ENCODE measurements around the gene ZNRF1. TPM values are rescaled to one million over a fixed set of nuclear protein-coding genes. Genes with fewer than 3 reads are reported as not detected.

Gene ZNRF1
- total RNA-seq, 2 donors from 2014 or later = 27.7 to 29.7 TPM

GRCh38 chr16:74991593-74992403, 7.0 kb upstream of the ZNRF1 start:
- H3K4me1 ChIP-seq = peaks cover 10% of the 10 kb centered on the region
- no peak overlapping the region for H3K4me3 ChIP-seq
- peak overlapping the region in 1 of 2 donors; percentile 62 for H3K9ac ChIP-seq (ENCODE audit: low read depth in 2 of 2, low read length in 2 of 2)
- no peak for TF ChIP-seq CTCF (IDR thresholded peaks at IDR 0.05)
- peak overlapping the region; percentile 1 for H3K27ac ChIP-seq
- peak; percentile 22 for DNase-seq
- no peaks in the 10 kb centered on the region for H3K36me3 ChIP-seq
- no peaks in the 10 kb centered on the region for H3K9me3 ChIP-seq
- H3K27me3 ChIP-seq = no peaks in the 10 kb centered on the region
- intact Hi-C loops (cut with DNase I) = no loop called here

GRCh38 chr16:74995986-74996385, 2.8 kb upstream of the ZNRF1 start:
- TF ChIP-seq CTCF (IDR thresholded peaks at IDR 0.05) = no peak
- Histone ChIP-seq H3K4me3 (no peak overlapping the region), H3K9me3 (no peaks in the 10 kb centered on the region), H3K27me3 (no peaks in the 10 kb centered on the region), H3K27ac (no peak overlapping the region), H3K36me3 (no peaks in the 10 kb centered on the region), H3K9ac (ENCODE audit: low read depth in 2 of 2, low read length in 2 of 2) (no peak overlapping the region), H3K4me1 (peaks cover 10% of the 10 kb centered on the region)
- intact Hi-C loops (cut with DNase I) = no loop called here
- no peak for DNase-seq

GRCh38 chr16:74997042-74997491, 1.8 kb upstream of the ZNRF1 start:
- TF ChIP-seq CTCF (IDR thresholded peaks at IDR 0.05) = no peak
- no peak overlapping the region for H3K9ac ChIP-seq (ENCODE audit: low read depth in 2 of 2, low read length in 2 of 2)
- H3K36me3 ChIP-seq = no peaks in the 10 kb centered on the region
- no peak for DNase-seq
- intact Hi-C loops (cut with DNase I) = no loop called here
- no peak overlapping the region for H3K27ac ChIP-seq
- H3K27me3 ChIP-seq = no peaks in the 10 kb centered on the region
- no peak overlapping the region for H3K4me3 ChIP-seq
- H3K9me3 ChIP-seq = no peaks in the 10 kb centered on the region
- peaks cover 5% of the 10 kb centered on the region for H3K4me1 ChIP-seq

GRCh38 chr16:74999219-74999608, 390 bp downstream of the ZNRF1 start:
- peak; percentile 33 for DNase-seq
- Histone ChIP-seq H3K9ac (ENCODE audit: low read depth in 2 of 2, low read length in 2 of 2) (peak overlapping the region; percentile 62 to 64), H3K4me3 (peak overlapping the region; percentile 84), H3K9me3 (no peaks in the 10 kb centered on the region), H3K27ac (peak overlapping the region; percentile 52), H3K36me3 (no peaks in the 10 kb centered on the region), H3K4me1 (no peaks in the 10 kb centered on the region), H3K27me3 (no peaks in the 10 kb centered on the region)
- intact Hi-C loops (cut with DNase I) = loop anchor here (2.0 kb wide), 1 partner anchor 112 kb away; no protein-coding TSS in a partner anchor
- no peak for TF ChIP-seq CTCF (IDR thresholded peaks at IDR 0.05)

- intact Hi-C loops (cut with DNase I) = loop anchor here (2.0 kb wide), 1 partner anchor 111 kb away; no protein-coding TSS in a partner anchor
- no peaks in the 10 kb centered on the region for H3K4me1 ChIP-seq
- H3K27me3 ChIP-seq = no peaks in the 10 kb centered on the region
- TF ChIP-seq CTCF (IDR thresholded peaks at IDR 0.05) = no peak
- peak overlapping the region; percentile 62 to 64 for H3K9ac ChIP-seq (ENCODE audit: low read depth in 2 of 2, low read length in 2 of 2)
- H3K27ac ChIP-seq = peak overlapping the region; percentile 52
- peak; percentile 69 for DNase-seq
- H3K9me3 ChIP-seq = no peaks in the 10 kb centered on the region
- H3K4me3 ChIP-seq = peak overlapping the region; percentile 84
- H3K36me3 ChIP-seq = no peaks in the 10 kb centered on the region
These were observed 1.0 kb downstream of the ZNRF1 start for GRCh38 chr16:74999609-75000480.
